Sigmoid colon (tissue), 4 donors: ENCODE data around the gene TPM1.

ENCODE experiments used
- CTCF ChIP-seq, 4 experiments: fragments of 450-650 bp in 3 of 4; fragments of 200-600 bp in 1 of 4; IDR thresholded peaks; one replicate each; pipeline ENCODE4 v1.5.1; 2016 to 2019; ENCODE audit warnings: antibody characterized with exemption in 4 of 4, mild to moderate bottlenecking in 3 of 4, moderate library complexity in 2 of 4
- EP300 ChIP-seq, 4 donors: sonication (generic); formaldehyde crosslinking; IDR thresholded peaks; one replicate each; pipeline ENCODE4 v1.6.1; 2017; ENCODE audit warnings: antibody characterized with exemption in 4 of 4
- POLR2A ChIP-seq, 2 donors: fragments of 450-650 bp; IDR thresholded peaks; one replicate each; pipeline ENCODE4 v1.6.1; 2016; ENCODE audit warnings: antibody characterized with exemption in 2 of 2, mild to moderate bottlenecking in 2 of 2, moderate library complexity in 2 of 2
- POLR2AphosphoS5 ChIP-seq, 4 donors: sonication (generic); formaldehyde crosslinking; IDR thresholded peaks; one replicate each; pipeline ENCODE4 v1.6.1; 2017; ENCODE audit warnings: antibody characterized with exemption in 4 of 4

DNA sequence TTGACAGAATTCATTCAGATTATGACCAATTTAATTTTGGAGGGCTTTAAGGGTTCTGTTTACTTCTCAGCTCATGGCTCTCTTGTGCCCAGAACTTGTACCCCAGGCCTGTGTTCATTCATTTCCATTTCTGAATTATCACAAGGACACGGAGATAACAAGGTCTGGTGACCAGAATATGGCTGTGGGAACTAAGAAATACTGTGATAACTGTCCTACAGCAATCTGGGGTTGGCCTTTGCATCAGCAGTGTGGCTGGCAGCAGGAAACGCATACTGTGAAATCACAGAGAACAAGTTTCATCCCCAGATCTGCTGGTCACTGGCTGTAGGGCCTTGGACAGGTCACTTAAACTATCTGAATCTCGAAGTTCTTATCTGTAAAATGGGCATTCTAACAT lies 41.8 kb upstream of the TPM1 start:
- no peak for TF ChIP-seq POLR2A (IDR thresholded peaks at IDR 0.05)
- no peak for TF ChIP-seq CTCF (IDR thresholded peaks at IDR 0.05)
- no peak for TF ChIP-seq POLR2AphosphoS5 (IDR thresholded peaks at IDR 0.05)
- no peak for TF ChIP-seq EP300 (IDR thresholded peaks at IDR 0.05)
